H9 (cell line): ENCODE results near the gene SPATA2L. TPM values are rescaled to one million over a fixed set of nuclear protein-coding genes. Genes with fewer than 3 reads are reported as not detected.

ENCODE experiments used
- DNase-seq: peaks from one replicate; pipeline ENCODE4 v3.0.0-alpha.2; 2017
- H2AFZ ChIP-seq: one replicate; pipeline ENCODE4 v1.6.1; 2013; ENCODE audit warnings: mild to moderate bottlenecking, low read length, control low read depth, moderate library complexity
- H2AK5ac ChIP-seq: 2 replicates; pipeline ENCODE4 v1.6.1; 2013; ENCODE audit warnings: low read length, control low read depth, mixed read lengths; ENCODE audit not compliant: insufficient read length
- H2BK120ac ChIP-seq: one replicate; pipeline ENCODE4 v1.6.1; 2013; ENCODE audit warnings: low read depth, mild to moderate bottlenecking, low read length, control low read depth, inconsistent platforms; ENCODE audit not compliant: poor library complexity, severe bottlenecking
- H2BK12ac ChIP-seq: 2 replicates; pipeline ENCODE4 v1.6.1; 2013; ENCODE audit warnings: low read length, control low read depth, mixed read lengths, low read depth; ENCODE audit not compliant: insufficient read length
- H2BK15ac ChIP-seq: 2 replicates; pipeline ENCODE4 v1.6.1; 2013; ENCODE audit warnings: low read depth, low read length, control low read depth
- H2BK20ac ChIP-seq: one replicate; pipeline ENCODE4 v1.6.1; 2013; ENCODE audit warnings: low read depth, mild to moderate bottlenecking, low read length, control low read depth, inconsistent platforms; ENCODE audit not compliant: poor library complexity, severe bottlenecking
- H2BK5ac ChIP-seq: 2 replicates; pipeline ENCODE4 v1.6.1; 2013; ENCODE audit warnings: low read length, control low read depth, mixed read lengths; ENCODE audit not compliant: insufficient read length
- H3K14ac ChIP-seq: 2 replicates; pipeline ENCODE4 v1.6.1; 2013; ENCODE audit warnings: low read length, control low read depth; ENCODE audit not compliant: insufficient read depth
- H3K18ac ChIP-seq: 2 replicates; pipeline ENCODE4 v1.6.1; 2013; ENCODE audit warnings: low read depth, mild to moderate bottlenecking, mixed read lengths, low read length, control low read depth; ENCODE audit not compliant: insufficient read length
- H3K23ac ChIP-seq: 2 replicates; pipeline ENCODE4 v1.6.1; 2013; ENCODE audit warnings: low read length, control low read depth, mixed read lengths, low read depth; ENCODE audit not compliant: insufficient read length
- H3K23me2 ChIP-seq: 2 replicates; pipeline ENCODE4 v1.6.1; 2013; ENCODE audit warnings: low read depth, mild to moderate bottlenecking, mixed read lengths, low read length, control low read depth; ENCODE audit not compliant: insufficient read length, poor library complexity, severe bottlenecking
- H3K27ac ChIP-seq: 2 replicates; pipeline ENCODE4 v1.5.1; 2013; ENCODE audit warnings: low read length, control low read depth, mixed read lengths, low read depth; ENCODE audit not compliant: insufficient read length
- H3K27me3 ChIP-seq: 2 replicates; pipeline ENCODE4 v1.6.1; 2013; ENCODE audit warnings: low read length, control low read depth, inconsistent platforms; ENCODE audit not compliant: insufficient read depth
- H3K4ac ChIP-seq: 2 replicates; pipeline ENCODE4 v1.6.1; 2013; ENCODE audit warnings: low read depth, mild to moderate bottlenecking, control low read depth, inconsistent platforms, low read length, moderate library complexity
- H3K4me1 ChIP-seq: 2 replicates; pipeline ENCODE4 v1.6.1; 2013; ENCODE audit warnings: low read length, control low read depth, inconsistent platforms; ENCODE audit not compliant: insufficient read depth
- H3K4me2 ChIP-seq: 2 replicates; pipeline ENCODE4 v1.6.1; 2013; ENCODE audit warnings: low read length, control low read depth, mixed read lengths; ENCODE audit not compliant: insufficient read length, insufficient read depth
- H3K56ac ChIP-seq: 2 replicates; pipeline ENCODE4 v1.6.1; 2013; ENCODE audit warnings: low read depth, mild to moderate bottlenecking, mixed read lengths, low read length, control low read depth; ENCODE audit not compliant: insufficient read length
- H3K79me1 ChIP-seq: 2 replicates; pipeline ENCODE4 v1.6.1; 2013; ENCODE audit warnings: low read depth, mild to moderate bottlenecking, moderate library complexity, low read length, control low read depth, inconsistent platforms; ENCODE audit not compliant: insufficient read depth, poor library complexity, severe bottlenecking
- H3K79me2 ChIP-seq: 2 replicates; pipeline ENCODE4 v1.6.1; 2013; ENCODE audit warnings: low read length, control low read depth, inconsistent platforms; ENCODE audit not compliant: insufficient read depth
- H3K9ac ChIP-seq: 2 replicates; pipeline ENCODE4 v1.6.1; 2013; ENCODE audit warnings: low read length, control low read depth, mixed read lengths; ENCODE audit not compliant: insufficient read length; ENCODE audit errors: extremely low read depth
- H3K9me3 ChIP-seq: one replicate; pipeline ENCODE4 v1.6.1; 2013; ENCODE audit warnings: low read depth, low read length, inconsistent platforms; ENCODE audit not compliant: control insufficient read depth
- H3T11ph ChIP-seq: one replicate; pipeline ENCODE4 v1.6.1; 2013; ENCODE audit warnings: mild to moderate bottlenecking, low read length, control low read depth, inconsistent platforms
- H4K20me1 ChIP-seq: one replicate; pipeline ENCODE4 v1.6.1; 2013; ENCODE audit not compliant: control insufficient read depth, insufficient read length, insufficient read depth
- H4K5ac ChIP-seq: 2 replicates; pipeline ENCODE4 v1.6.1; 2013; ENCODE audit warnings: low read depth, mild to moderate bottlenecking, mixed read lengths, low read length, control low read depth; ENCODE audit not compliant: insufficient read length
- H4K8ac ChIP-seq: replicated peaks from 2 replicates; pipeline ENCODE4 v1.6.1; 2013; ENCODE audit warnings: low read length, control low read depth, mixed read lengths, low read depth; ENCODE audit not compliant: insufficient read length
- H4K91ac ChIP-seq: 2 replicates; pipeline ENCODE4 v1.6.1; 2013; ENCODE audit warnings: low read depth, mild to moderate bottlenecking, moderate library complexity, mixed read lengths, low read length, control low read depth; ENCODE audit not compliant: insufficient read length
- H3K27ac Mint-ChIP-seq, 3 experiments: 2 replicates in 2 of 3; 3 replicates in 1 of 3; pipeline ENCODE4 v1.8.0; 2020 to 2021; ENCODE audit warnings: mixed read lengths in 3 of 3, mild to moderate bottlenecking in 1 of 3, moderate library complexity in 1 of 3
- H3K27me3 Mint-ChIP-seq: 2 replicates; pipeline ENCODE4 v1.8.0; 2021; ENCODE audit warnings: low read depth, mild to moderate bottlenecking, moderate library complexity, mixed read lengths
- H3K36me3 Mint-ChIP-seq, 3 experiments: 2 replicates in 2 of 3; 3 replicates in 1 of 3; pipeline ENCODE4 v1.8.0; 2020 to 2021; ENCODE audit warnings: low read depth in 3 of 3, mixed read lengths in 3 of 3; ENCODE audit not compliant: insufficient read depth in 1 of 3
- H3K4me1 Mint-ChIP-seq, 2 experiments: 2 replicates each; pipeline ENCODE4 v1.8.0; 2020; ENCODE audit warnings: mixed read lengths in 2 of 2
- H3K4me3 Mint-ChIP-seq, 2 experiments: 2 replicates in 1 of 2; 3 replicates in 1 of 2; pipeline ENCODE4 v1.8.0; 2020 to 2021; ENCODE audit warnings: mild to moderate bottlenecking in 2 of 2, mixed read lengths in 2 of 2, moderate library complexity in 1 of 2
- H3K9me3 Mint-ChIP-seq, 2 experiments: 2 replicates in 1 of 2; 3 replicates in 1 of 2; pipeline ENCODE4 v1.8.0; 2020; ENCODE audit warnings: mild to moderate bottlenecking in 2 of 2, mixed read lengths in 2 of 2, moderate library complexity in 1 of 2
- WGBS: extraction: QIAGEN DNeasy Blood & Tissue Kit; methylation state at CpG from one replicate; pipeline ENCODE4 v1.1.7; 2013; ENCODE audit warnings: missing lambda C conversion rate, low lambda C conversion rate, mixed read lengths; ENCODE audit not compliant: insufficient read length; ENCODE audit errors: extremely low coverage; 5-methylcytosine and 5-hydroxymethylcytosine counted together
- total RNA-seq: library from RNA; stranded (reverse); gene quantifications from 2 replicates; pipeline ENCODE4 v1.2.1, GENCODE V29; 2021
- TF ChIP-seq, protein P1 (sequence below): fragments of 200-600 bp; sonication (generic); conservative IDR thresholded peaks from 3 replicates; pipeline ENCODE4 v1.8.0; 2021; ENCODE audit warnings: antibody characterized with exemption, mild to moderate bottlenecking

SPATA2L gene
- total RNA-seq, 1 experiment from 2014 or later: 27.1 TPM

GRCh38 chr16:89710709-89711564 lies 9.4 kb upstream of the SPATA2L start:
- H2BK5ac ChIP-seq: no peak overlapping the region
- no peak overlapping the region for H2BK12ac ChIP-seq
- Mint-ChIP-seq H3K36me3 (peaks cover 9 to 26% (median 13%) of the 10 kb centered on the region in 3 experiments; a peak in 6 of 7 replicates), H3K4me3 (peak overlapping the region; percentile 34 to 66; a peak in 3 of 5 replicates), H3K9me3 (no peaks in the 10 kb centered on the region; a peak in 1 of 5 replicates), H3K27me3 (peaks cover 16% of the 10 kb centered on the region), H3K27ac (no peak overlapping the region), H3K4me1 (peaks cover 13 to 18% of the 10 kb centered on the region in 2 experiments)
- no peak overlapping the region for H3K14ac ChIP-seq
- H3K9me3 ChIP-seq: no peaks in the 10 kb centered on the region
- no peak overlapping the region for H3K56ac ChIP-seq
- H3K79me1 ChIP-seq: no peaks in the 10 kb centered on the region
- no peaks in the 10 kb centered on the region for H3K27me3 ChIP-seq
- no peak overlapping the region for H3K4ac ChIP-seq
- H4K5ac ChIP-seq: no peak overlapping the region
- no peak overlapping the region for H2BK120ac ChIP-seq
- TF ChIP-seq, protein P1, sequence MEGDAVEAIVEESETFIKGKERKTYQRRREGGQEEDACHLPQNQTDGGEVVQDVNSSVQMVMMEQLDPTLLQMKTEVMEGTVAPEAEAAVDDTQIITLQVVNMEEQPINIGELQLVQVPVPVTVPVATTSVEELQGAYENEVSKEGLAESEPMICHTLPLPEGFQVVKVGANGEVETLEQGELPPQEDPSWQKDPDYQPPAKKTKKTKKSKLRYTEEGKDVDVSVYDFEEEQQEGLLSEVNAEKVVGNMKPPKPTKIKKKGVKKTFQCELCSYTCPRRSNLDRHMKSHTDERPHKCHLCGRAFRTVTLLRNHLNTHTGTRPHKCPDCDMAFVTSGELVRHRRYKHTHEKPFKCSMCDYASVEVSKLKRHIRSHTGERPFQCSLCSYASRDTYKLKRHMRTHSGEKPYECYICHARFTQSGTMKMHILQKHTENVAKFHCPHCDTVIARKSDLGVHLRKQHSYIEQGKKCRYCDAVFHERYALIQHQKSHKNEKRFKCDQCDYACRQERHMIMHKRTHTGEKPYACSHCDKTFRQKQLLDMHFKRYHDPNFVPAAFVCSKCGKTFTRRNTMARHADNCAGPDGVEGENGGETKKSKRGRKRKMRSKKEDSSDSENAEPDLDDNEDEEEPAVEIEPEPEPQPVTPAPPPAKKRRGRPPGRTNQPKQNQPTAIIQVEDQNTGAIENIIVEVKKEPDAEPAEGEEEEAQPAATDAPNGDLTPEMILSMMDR: no peak
- H3K18ac ChIP-seq: no peak overlapping the region
- WGBS: no CpG with 5 or more reads among the region's 63 CpGs
- no peak overlapping the region for H2AFZ ChIP-seq
- no peak overlapping the region for H3T11ph ChIP-seq
- H2BK20ac ChIP-seq: no peak overlapping the region
- H2BK15ac ChIP-seq: no peak overlapping the region
- no peak overlapping the region for H3K27ac ChIP-seq
- H2AK5ac ChIP-seq: no peak overlapping the region
- no peaks in the 10 kb centered on the region for H3K4me1 ChIP-seq
- H3K79me2 ChIP-seq: no peaks in the 10 kb centered on the region
- H4K91ac ChIP-seq: no peak overlapping the region
- peaks cover 11% of the 10 kb centered on the region for H3K23me2 ChIP-seq
- H3K23ac ChIP-seq: no peak overlapping the region
- DNase-seq: peak; percentile 60
- H3K9ac ChIP-seq: no peak overlapping the region
- H4K20me1 ChIP-seq: no peaks in the 10 kb centered on the region
- H4K8ac ChIP-seq: no peak overlapping the region
- H3K4me2 ChIP-seq: no peak overlapping the region
